DND-41 (cell line): ENCODE measurements around the gene FAM107B.

ENCODE experiments used
- EZH2 ChIP-seq: IDR thresholded peaks from 3 replicates; pipeline ENCODE4 v1.6.1; 2012; ENCODE audit warnings: borderline replicate concordance, low read depth, mild to moderate bottlenecking, moderate library complexity, low read length, inconsistent platforms; ENCODE audit not compliant: severe bottlenecking
- TF ChIP-seq, protein P1 (sequence below): IDR thresholded peaks from 2 replicates; pipeline ENCODE4 v1.5.1; 2012; ENCODE audit warnings: borderline replicate concordance, low read length, moderate library complexity, mild to moderate bottlenecking; ENCODE audit not compliant: poor library complexity, severe bottlenecking; ENCODE audit errors: extremely low read depth

DNA sequence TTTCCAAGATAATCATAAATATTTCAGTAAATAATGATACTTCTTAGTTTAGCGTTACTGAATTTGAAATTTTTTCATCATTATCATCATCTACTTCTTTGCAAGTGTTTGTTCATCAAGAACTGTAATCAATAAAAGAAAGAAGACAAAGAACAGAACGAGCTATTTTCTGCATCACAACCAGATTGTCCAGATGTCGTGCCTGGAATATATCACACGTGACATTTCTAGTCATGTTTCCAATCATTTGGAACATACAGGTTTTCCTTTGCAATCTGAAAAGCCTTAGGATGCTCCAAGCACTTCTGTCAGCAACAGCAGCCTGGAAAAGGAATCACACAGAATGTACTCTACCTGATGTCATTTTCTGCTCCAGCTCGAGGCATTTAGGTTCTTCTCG lies 107.4 kb downstream of the FAM107B start:
- TF ChIP-seq, protein P1, sequence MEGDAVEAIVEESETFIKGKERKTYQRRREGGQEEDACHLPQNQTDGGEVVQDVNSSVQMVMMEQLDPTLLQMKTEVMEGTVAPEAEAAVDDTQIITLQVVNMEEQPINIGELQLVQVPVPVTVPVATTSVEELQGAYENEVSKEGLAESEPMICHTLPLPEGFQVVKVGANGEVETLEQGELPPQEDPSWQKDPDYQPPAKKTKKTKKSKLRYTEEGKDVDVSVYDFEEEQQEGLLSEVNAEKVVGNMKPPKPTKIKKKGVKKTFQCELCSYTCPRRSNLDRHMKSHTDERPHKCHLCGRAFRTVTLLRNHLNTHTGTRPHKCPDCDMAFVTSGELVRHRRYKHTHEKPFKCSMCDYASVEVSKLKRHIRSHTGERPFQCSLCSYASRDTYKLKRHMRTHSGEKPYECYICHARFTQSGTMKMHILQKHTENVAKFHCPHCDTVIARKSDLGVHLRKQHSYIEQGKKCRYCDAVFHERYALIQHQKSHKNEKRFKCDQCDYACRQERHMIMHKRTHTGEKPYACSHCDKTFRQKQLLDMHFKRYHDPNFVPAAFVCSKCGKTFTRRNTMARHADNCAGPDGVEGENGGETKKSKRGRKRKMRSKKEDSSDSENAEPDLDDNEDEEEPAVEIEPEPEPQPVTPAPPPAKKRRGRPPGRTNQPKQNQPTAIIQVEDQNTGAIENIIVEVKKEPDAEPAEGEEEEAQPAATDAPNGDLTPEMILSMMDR = no peak
- TF ChIP-seq EZH2 = no peak
